ENCODE data around the gene LGALS4. TPM values are rescaled to one million over a fixed set of nuclear protein-coding genes. Genes with fewer than 3 reads are reported as not detected.

Gene LGALS4
- total RNA-seq, 1 experiment from 2014 or later: 0.32 TPM

Other genes with a start within 250 kb of the LGALS4 start
- 1.5 and 3.5 TPM in 2 replicates for gene MAP4K1, start 195.0 kb downstream of the LGALS4 start, total RNA-seq (2021)
- 316 and 338 TPM in 2 replicates for gene EIF3K, start 193.8 kb downstream of the LGALS4 start, total RNA-seq (2021)
- 370 and 397 TPM in 2 replicates for gene ACTN4, start 165.3 kb downstream of the LGALS4 start, total RNA-seq (2021)
- gene CAPN12, start 68.5 kb downstream of the LGALS4 start, total RNA-seq (2021): 0.69 and 0.96 TPM in 2 replicates
- not detected in 2 replicates for gene LGALS7, start 39.4 kb downstream of the LGALS4 start, total RNA-seq (2021)
- not detected in 2 replicates for gene LGALS7B, start 23.7 kb downstream of the LGALS4 start, total RNA-seq (2021)
- 83.1 and 102 TPM in 2 replicates for gene ECH1, start 18.8 kb upstream of the LGALS4 start, total RNA-seq (2021)
- 642 and 647 TPM in 2 replicates for gene HNRNPL, start 37.0 kb upstream of the LGALS4 start, total RNA-seq (2021)
- 5.7 and 7.4 TPM in 2 replicates for gene RINL, start 65.3 kb upstream of the LGALS4 start, total RNA-seq (2021)
- 30.0 and 32.2 TPM in 2 replicates for gene SIRT2, start 86.7 kb upstream of the LGALS4 start, total RNA-seq (2021)
- gene NFKBIB, start 87.0 kb upstream of the LGALS4 start, total RNA-seq (2021): 42.4 and 51.9 TPM in 2 replicates
- 0.67 and 1.2 TPM in 2 replicates for gene CCER2, start 99.2 kb upstream of the LGALS4 start, total RNA-seq (2021)
- 56.3 and 58.6 TPM in 2 replicates for gene SARS2, start 117.8 kb upstream of the LGALS4 start, total RNA-seq (2021)
- gene MRPS12, start 118.0 kb upstream of the LGALS4 start, total RNA-seq (2021): 69.5 and 81.9 TPM in 2 replicates
- gene FBXO17, start 162.8 kb upstream of the LGALS4 start, total RNA-seq (2021): 26.0 and 29.9 TPM in 2 replicates
- 0.33 and 0.45 TPM in 2 replicates for gene FBXO27, start 219.6 kb upstream of the LGALS4 start, total RNA-seq (2021)